Right cardiac atrium (tissue), 5 donors: Measurements from ENCODE around the gene ATP2B2. TPM values are rescaled to one million over a fixed set of nuclear protein-coding genes. Genes with fewer than 3 reads are reported as not detected.

Experiments
- ATAC-seq, 2 donors: fragments of 200-7000 bp; cut with Tn5 transposase; one replicate each; pipeline versions ENCODE4 v1.8.0 to v1.9.1; 2020; ENCODE audit warnings: moderate library complexity in 2 of 2, mild to moderate bottlenecking in 1 of 2
- DNase-seq, 3 donors: peaks; one replicate each; pipeline ENCODE4 v3.0.0-alpha.2; 2020
- H3K27ac ChIP-seq: one replicate; pipeline ENCODE4 v1.5.1; 2013; ENCODE audit warnings: mild to moderate bottlenecking, low read length, control low read depth, moderate library complexity
- H3K27me3 ChIP-seq: one replicate; pipeline ENCODE4 v1.6.1; 2013; ENCODE audit not compliant: control insufficient read depth, insufficient read depth
- H3K4me1 ChIP-seq: one replicate; pipeline ENCODE4 v1.6.1; 2013; ENCODE audit warnings: low read length; ENCODE audit not compliant: control insufficient read depth, insufficient read depth
- H3K4me3 ChIP-seq: one replicate; pipeline ENCODE4 v1.5.1; 2013; ENCODE audit warnings: low read length, control low read depth
- H3K9me3 ChIP-seq: one replicate; pipeline ENCODE4 v1.6.1; 2013; ENCODE audit warnings: low read length; ENCODE audit not compliant: control insufficient read depth
- WGBS: extraction: QIAGEN DNeasy Blood & Tissue Kit; methylation state at CpG from one replicate; pipeline ENCODE4 v1.1.7; 2013; 5-methylcytosine and 5-hydroxymethylcytosine counted together
- intact Hi-C, 4 donors: fragments of 100-400 bp; cut with DNase I; formaldehyde crosslinking; loops; one replicate each; pipeline versions ENCODE4 v1.11.0 to v1.14.0; 2022 to 2023
- polyA plus RNA-seq: library from polyadenylated mRNA; stranded (reverse); fragments of 200-250 nt; gene quantifications from one replicate; pipeline ENCODE4 v1.2.3, GENCODE V29; 2013
- total RNA-seq, 4 donors: library from RNA; stranded (reverse); fragmentation: NEBNext Ultra II Directional; extraction: Animal tissue kit (Norgen Biotek cat#: 25700); gene quantifications; one replicate each; pipeline ENCODE4 v1.2.1, GENCODE V29; 2021
- donor health status: healthy with polysubstance abuse.
- donor health status: DM: no; HTN: yes; CAD: no.
- donor health status: DM: no; HTN: no; CAD: no.
- donor health status: DM: no; HTN: yes; CAD: no; lungs with severe emphysema.
- donor health status: DM: yes; HTN: yes; CAD: no.

The ATP2B2 gene
- total and polyA plus RNA-seq, 5 donors, result 0.14 to 0.36 (median 0.20) TPM

GRCh38 chr3:10510086-10510742, 4.8 kb upstream of the ATP2B2 start:
- no peak overlapping the region for H3K4me3 ChIP-seq
- ATAC-seq, result no peak
- H3K9me3 ChIP-seq, result no peaks in the 10 kb centered on the region

GRCh38 chr3:10509325-10509724, 3.9 kb upstream of the ATP2B2 start:
- 85% methylated on average over 7 of the region's 7 CpGs for WGBS
- no peak for DNase-seq
- intact Hi-C loops, result no loop called here
- Histone ChIP-seq H3K4me3 (no peak overlapping the region), H3K4me1 (no peaks in the 10 kb centered on the region), H3K9me3 (no peaks in the 10 kb centered on the region), H3K27ac (no peak overlapping the region), H3K27me3 (no peaks in the 10 kb centered on the region)
- no peak for ATAC-seq

More at GRCh38 chr3:10510086-10510742, 4.8 kb upstream of the ATP2B2 start:
- DNase-seq, result no peak
- no peaks in the 10 kb centered on the region for H3K4me1 ChIP-seq
- 73% methylated on average over 10 of the region's 10 CpGs for WGBS
- H3K27ac ChIP-seq, result no peak overlapping the region
- intact Hi-C loops, result no loop called here
- H3K27me3 ChIP-seq, result no peaks in the 10 kb centered on the region

GRCh38 chr3:10508619-10509260, 3.4 kb upstream of the ATP2B2 start:
- no peak for ATAC-seq
- 74% methylated on average over 6 of the region's 6 CpGs for WGBS
- intact Hi-C loops, result no loop called here
- Histone ChIP-seq H3K27ac (no peak overlapping the region), H3K27me3 (no peaks in the 10 kb centered on the region), H3K9me3 (no peaks in the 10 kb centered on the region), H3K4me1 (no peaks in the 10 kb centered on the region), H3K4me3 (no peak overlapping the region)
- no peak for DNase-seq

- no peaks in the 10 kb centered on the region for H3K27me3 ChIP-seq
- H3K4me1 ChIP-seq, result no peaks in the 10 kb centered on the region
- 75% methylated on average over 3 of the region's 3 CpGs for WGBS
- H3K27ac ChIP-seq, result no peak overlapping the region
- DNase-seq (no peak), ATAC-seq (no peak)
- H3K4me3 ChIP-seq, result no peak overlapping the region
- no peaks in the 10 kb centered on the region for H3K9me3 ChIP-seq
- intact Hi-C loops, result no loop called here
These were observed 2.8 kb upstream of the ATP2B2 start for GRCh38 chr3:10508235-10508618.

GRCh38 chr3:10507331-10507730, 1.9 kb upstream of the ATP2B2 start:
- Histone ChIP-seq H3K4me3 (no peak overlapping the region), H3K9me3 (no peaks in the 10 kb centered on the region), H3K4me1 (no peaks in the 10 kb centered on the region), H3K27me3 (no peaks in the 10 kb centered on the region), H3K27ac (no peak overlapping the region)
- DNase-seq, result no peak
- 88% methylated on average over 9 of the region's 9 CpGs for WGBS
- intact Hi-C loops, result no loop called here
- no peak for ATAC-seq

GRCh38 chr3:10506696-10507095, 1.3 kb upstream of the ATP2B2 start:
- no peak for DNase-seq
- ATAC-seq, result no peak
- Histone ChIP-seq H3K9me3 (no peaks in the 10 kb centered on the region), H3K4me1 (no peaks in the 10 kb centered on the region), H3K4me3 (no peak overlapping the region), H3K27ac (no peak overlapping the region), H3K27me3 (no peaks in the 10 kb centered on the region)
- WGBS, result 87% methylated on average over 14 of the region's 14 CpGs
- intact Hi-C loops, result no loop called here

GRCh38 chr3:10505791-10506585, 602 bp upstream of the ATP2B2 start:
- H3K4me1 ChIP-seq, result no peaks in the 10 kb centered on the region
- 33% methylated on average over 22 of the region's 22 CpGs for WGBS
- H3K9me3 ChIP-seq, result no peaks in the 10 kb centered on the region
- no peaks in the 10 kb centered on the region for H3K27me3 ChIP-seq
- H3K27ac ChIP-seq, result no peak overlapping the region
- no peak for DNase-seq
- ATAC-seq, result no peak
- intact Hi-C loops, result no loop called here
- H3K4me3 ChIP-seq, result peak overlapping the region; percentile 43

GRCh38 chr3:10504171-10505049, 976 bp downstream of the ATP2B2 start:
- Histone ChIP-seq H3K27me3 (no peaks in the 10 kb centered on the region), H3K4me1 (no peaks in the 10 kb centered on the region), H3K9me3 (no peaks in the 10 kb centered on the region), H3K4me3 (no peak overlapping the region), H3K27ac (no peak overlapping the region)
- intact Hi-C loops, result no loop called here
- ATAC-seq, result no peak
- peak in 1 of 3 donors; percentile 17 for DNase-seq
- 58% methylated on average over 25 of the region's 25 CpGs for WGBS

- no peak for ATAC-seq
- no peaks in the 10 kb centered on the region for H3K27me3 ChIP-seq
- H3K27ac ChIP-seq, result no peak overlapping the region
- no peak overlapping the region for H3K4me3 ChIP-seq
- 76% methylated on average over 15 of the region's 15 CpGs for WGBS
- no peaks in the 10 kb centered on the region for H3K4me1 ChIP-seq
- no peaks in the 10 kb centered on the region for H3K9me3 ChIP-seq
- intact Hi-C loops, result no loop called here
- DNase-seq, result no peak
These were observed 2.1 kb downstream of the ATP2B2 start for GRCh38 chr3:10503217-10503796.

- no peak overlapping the region for H3K27ac ChIP-seq
- no peak overlapping the region for H3K4me3 ChIP-seq
- DNase-seq (no peak), ATAC-seq (no peak)
- H3K9me3 ChIP-seq, result no peaks in the 10 kb centered on the region
- no peaks in the 10 kb centered on the region for H3K27me3 ChIP-seq
- intact Hi-C loops, result no loop called here
- H3K4me1 ChIP-seq, result no peaks in the 10 kb centered on the region
- 83% methylated on average over 12 of the region's 12 CpGs for WGBS
These were observed 3.1 kb downstream of the ATP2B2 start for GRCh38 chr3:10502185-10502880.
